Calu3 (cell line): ENCODE results near the gene KCNIP4. TPM values are rescaled to one million over a fixed set of nuclear protein-coding genes. Genes with fewer than 3 reads are reported as not detected.

Experiments
- BruUV-seq: library from RNA; stranded (reverse); fragments of 400-500 nt; replicated peaks from 2 replicates; lab custom pipeline; 2021; lab: Mats Ljungman, UMichigan
- CTCF ChIA-PET: fragments of 300-600 bp; sonication (Branson Sonifier 250); formaldehyde crosslinking; loops from one replicate; lab custom pipeline; 2022; ENCODE audit warnings: antibody characterized with exemption; lab: Charles Lee
- DNase-seq: peaks from one replicate; pipeline ENCODE4 v3.0.0; 2022
- H3K27ac Mint-ChIP-seq: one replicate; pipeline ENCODE4 v1.8.0; 2022; ENCODE audit warnings: mixed read lengths; ENCODE audit not compliant: unreplicated experiment
- H3K27me3 Mint-ChIP-seq: one replicate; pipeline ENCODE4 v1.8.0; 2022; ENCODE audit warnings: mixed read lengths; ENCODE audit not compliant: unreplicated experiment
- H3K36me3 Mint-ChIP-seq: one replicate; pipeline ENCODE4 v1.8.0; 2022; ENCODE audit warnings: mild to moderate bottlenecking, moderate library complexity, mixed read lengths; ENCODE audit not compliant: insufficient read depth, unreplicated experiment
- H3K4me1 Mint-ChIP-seq: one replicate; pipeline ENCODE4 v1.8.0; 2022; ENCODE audit warnings: mild to moderate bottlenecking, low read depth, mixed read lengths; ENCODE audit not compliant: unreplicated experiment
- H3K4me3 Mint-ChIP-seq: one replicate; pipeline ENCODE4 v1.8.0; 2022; ENCODE audit warnings: mild to moderate bottlenecking, low read depth, moderate library complexity, mixed read lengths; ENCODE audit not compliant: unreplicated experiment
- H3K9me3 Mint-ChIP-seq: one replicate; pipeline ENCODE4 v1.8.0; 2022; ENCODE audit warnings: low read depth, mixed read lengths; ENCODE audit not compliant: unreplicated experiment
- CTCF ChIP-seq: fragments of 200-600 bp; IDR thresholded peaks from one replicate; pipeline ENCODE4 v1.8.0; 2022; ENCODE audit warnings: antibody characterized with exemption; ENCODE audit not compliant: unreplicated experiment
- intact Hi-C: fragments of 100-400 bp; cut with micrococcal nuclease; formaldehyde crosslinking; loops from one replicate; pipeline ENCODE4 v1.10.0; 2022; ENCODE audit not compliant: unreplicated experiment
- total RNA-seq: library from RNA; stranded (reverse); gene quantifications from 2 replicates; pipeline ENCODE4 v1.2.3, GENCODE V29; 2022

The KCNIP4 gene
- total RNA-seq, 1 experiment from 2014 or later = not detected

GRCh38 chr4:21716531-21716930, 232.0 kb downstream of the KCNIP4 start:
- no peak for DNase-seq
- H3K4me3 Mint-ChIP-seq = no peak overlapping the region
- no peaks in the 10 kb centered on the region for H3K36me3 Mint-ChIP-seq
- no peak overlapping the region for H3K27ac Mint-ChIP-seq
- no peaks in the 10 kb centered on the region for H3K9me3 Mint-ChIP-seq
- no peaks in the 10 kb centered on the region for H3K27me3 Mint-ChIP-seq
- intact Hi-C loops = no loop called here
- TF ChIP-seq CTCF = no peak
- CTCF ChIA-PET = no interaction called here
- H3K4me1 Mint-ChIP-seq = peaks cover 7% of the 10 kb centered on the region
- no TSS peak for BruUV-seq

GRCh38 chr4:21710179-21710835, 238.3 kb downstream of the KCNIP4 start:
- Mint-ChIP-seq H3K4me3 (no peak overlapping the region), H3K27ac (no peak overlapping the region), H3K27me3 (no peaks in the 10 kb centered on the region), H3K4me1 (no peaks in the 10 kb centered on the region), H3K9me3 (no peaks in the 10 kb centered on the region), H3K36me3 (no peaks in the 10 kb centered on the region)
- no peak for DNase-seq
- CTCF ChIA-PET = no interaction called here
- BruUV-seq = no TSS peak
- no peak for TF ChIP-seq CTCF
- intact Hi-C loops = no loop called here

- DNase-seq = no peak
- TF ChIP-seq CTCF = no peak
- CTCF ChIA-PET = no interaction called here
- no TSS peak for BruUV-seq
- Mint-ChIP-seq H3K4me3 (no peak overlapping the region), H3K36me3 (no peaks in the 10 kb centered on the region), H3K27me3 (no peaks in the 10 kb centered on the region), H3K27ac (no peak overlapping the region), H3K9me3 (no peaks in the 10 kb centered on the region), H3K4me1 (no peaks in the 10 kb centered on the region)
- intact Hi-C loops = no loop called here
Observed at GRCh38 chr4:21709761-21710160, 238.8 kb downstream of the KCNIP4 start.

GRCh38 chr4:21709031-21709430, 239.5 kb downstream of the KCNIP4 start:
- H3K9me3 Mint-ChIP-seq = no peaks in the 10 kb centered on the region
- no peak overlapping the region for H3K4me3 Mint-ChIP-seq
- CTCF ChIA-PET = no interaction called here
- H3K36me3 Mint-ChIP-seq = no peaks in the 10 kb centered on the region
- H3K27me3 Mint-ChIP-seq = no peaks in the 10 kb centered on the region
- intact Hi-C loops = no loop called here
- no peak for TF ChIP-seq CTCF
- H3K27ac Mint-ChIP-seq = no peak overlapping the region
- no peaks in the 10 kb centered on the region for H3K4me1 Mint-ChIP-seq
- no TSS peak for BruUV-seq
- DNase-seq = no peak
